Measurements from ENCODE around the gene ST8SIA1.

The ST8SIA1 gene

DNA sequence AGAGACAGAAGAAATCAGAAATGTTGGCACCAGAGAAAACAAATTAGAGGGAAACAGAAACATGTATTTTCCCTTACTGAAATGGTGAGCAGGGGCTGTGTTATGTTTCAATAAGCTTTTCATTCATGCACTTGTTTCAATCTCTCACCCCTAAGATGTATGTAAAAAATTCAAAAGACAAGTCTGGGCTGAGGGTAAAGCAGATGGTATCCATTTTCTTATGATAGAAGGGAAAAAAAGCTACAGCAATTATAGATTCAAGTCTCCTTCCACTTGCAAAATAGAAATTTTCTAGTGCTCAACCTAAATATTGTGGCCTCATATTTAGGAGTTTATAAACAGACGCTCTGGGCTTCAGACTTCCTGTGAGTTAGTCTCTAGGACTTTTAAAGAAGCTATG lies 138.3 kb downstream of the ST8SIA1 start:
- Histone ChIP-seq H4K20me1 (ENCODE audit: control insufficient read depth, insufficient read depth, low read depth, low read length) (no peaks in the 10 kb centered on the region), H3K4me1 (ENCODE audit: control insufficient read depth, low read length) (no peaks in the 10 kb centered on the region), H3K9me3 (ENCODE audit: control insufficient read depth, insufficient read depth, low read length) (no peaks in the 10 kb centered on the region; the same call in 1 of the 2 replicates), H3K27me3 (ENCODE audit: control insufficient read depth, low read length) (no peaks in the 10 kb centered on the region), H3K36me3 (ENCODE audit: control insufficient read depth, low read length) (no peaks in the 10 kb centered on the region), H3K27ac (ENCODE audit: low read depth, low read length) (no peak overlapping the region), H3K4me2 (ENCODE audit: low read length) (no peak overlapping the region), H3K4me3 (ENCODE audit: low read length) (no peak overlapping the region), H3F3A (ENCODE audit: control insufficient read depth, insufficient read depth) (no peaks in the 10 kb centered on the region), H3K79me2 (ENCODE audit: control insufficient read depth, low read length) (no peaks in the 10 kb centered on the region), H3K9me2 (replicated peaks; ENCODE audit: control insufficient read depth, low read length) (no peaks in the 10 kb centered on the region)
- TF ChIP-seq, protein P1, sequence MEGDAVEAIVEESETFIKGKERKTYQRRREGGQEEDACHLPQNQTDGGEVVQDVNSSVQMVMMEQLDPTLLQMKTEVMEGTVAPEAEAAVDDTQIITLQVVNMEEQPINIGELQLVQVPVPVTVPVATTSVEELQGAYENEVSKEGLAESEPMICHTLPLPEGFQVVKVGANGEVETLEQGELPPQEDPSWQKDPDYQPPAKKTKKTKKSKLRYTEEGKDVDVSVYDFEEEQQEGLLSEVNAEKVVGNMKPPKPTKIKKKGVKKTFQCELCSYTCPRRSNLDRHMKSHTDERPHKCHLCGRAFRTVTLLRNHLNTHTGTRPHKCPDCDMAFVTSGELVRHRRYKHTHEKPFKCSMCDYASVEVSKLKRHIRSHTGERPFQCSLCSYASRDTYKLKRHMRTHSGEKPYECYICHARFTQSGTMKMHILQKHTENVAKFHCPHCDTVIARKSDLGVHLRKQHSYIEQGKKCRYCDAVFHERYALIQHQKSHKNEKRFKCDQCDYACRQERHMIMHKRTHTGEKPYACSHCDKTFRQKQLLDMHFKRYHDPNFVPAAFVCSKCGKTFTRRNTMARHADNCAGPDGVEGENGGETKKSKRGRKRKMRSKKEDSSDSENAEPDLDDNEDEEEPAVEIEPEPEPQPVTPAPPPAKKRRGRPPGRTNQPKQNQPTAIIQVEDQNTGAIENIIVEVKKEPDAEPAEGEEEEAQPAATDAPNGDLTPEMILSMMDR (IDR thresholded peaks at IDR 0.05; ENCODE audit: low read depth, low read length, poor library complexity, severe bottlenecking), result no peak
- TF ChIP-seq EZH2phosphoT487 (IDR thresholded peaks at IDR 0.05; ENCODE audit: borderline replicate concordance, low read length), result no peak

DNA sequence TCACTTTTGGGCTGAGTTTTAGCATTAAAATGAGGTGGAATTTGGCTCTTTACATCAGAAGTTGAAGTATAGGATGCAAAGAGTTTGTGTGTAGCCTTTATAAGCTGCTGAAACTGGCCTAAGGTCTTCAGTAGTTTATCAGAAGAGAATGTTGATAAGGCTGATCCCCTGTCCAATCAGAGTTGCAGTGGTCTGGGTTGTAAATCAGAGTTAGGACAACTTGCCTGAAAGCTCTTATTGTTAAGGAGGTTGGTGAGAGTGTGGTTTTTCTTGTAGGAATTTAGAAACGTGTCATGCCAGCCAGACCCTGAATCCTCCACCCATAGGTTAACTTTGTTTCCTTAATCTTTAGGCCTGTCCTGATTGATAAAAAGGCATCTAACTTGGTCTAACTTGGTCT lies 143.5 kb downstream of the ST8SIA1 start:
- Histone ChIP-seq H3K27ac (ENCODE audit: low read depth, low read length) (no peak overlapping the region), H3K9me2 (replicated peaks; ENCODE audit: control insufficient read depth, low read length) (no peaks in the 10 kb centered on the region), H3K4me1 (ENCODE audit: control insufficient read depth, low read length) (no peaks in the 10 kb centered on the region), H3K9me3 (ENCODE audit: control insufficient read depth, insufficient read depth, low read length) (no peaks in the 10 kb centered on the region), H3K79me2 (ENCODE audit: control insufficient read depth, low read length) (no peaks in the 10 kb centered on the region), H3K27me3 (ENCODE audit: control insufficient read depth, low read length) (no peaks in the 10 kb centered on the region), H4K20me1 (ENCODE audit: control insufficient read depth, insufficient read depth, low read depth, low read length) (no peaks in the 10 kb centered on the region), H3K36me3 (ENCODE audit: control insufficient read depth, low read length) (no peaks in the 10 kb centered on the region), H3K4me3 (ENCODE audit: low read length) (no peak overlapping the region), H3K4me2 (ENCODE audit: low read length) (no peak overlapping the region), H3F3A (ENCODE audit: control insufficient read depth, insufficient read depth) (no peaks in the 10 kb centered on the region)
- no peak for TF ChIP-seq EZH2phosphoT487 (IDR thresholded peaks at IDR 0.05; ENCODE audit: borderline replicate concordance, low read length)
- TF ChIP-seq, protein P1 (IDR thresholded peaks at IDR 0.05; ENCODE audit: low read depth, low read length, poor library complexity, severe bottlenecking), result no peak

- TF ChIP-seq, protein P1 (IDR thresholded peaks at IDR 0.05; ENCODE audit: low read depth, low read length, poor library complexity, severe bottlenecking), result no peak
- TF ChIP-seq EZH2phosphoT487 (IDR thresholded peaks at IDR 0.05; ENCODE audit: borderline replicate concordance, low read length), result no peak
- no peaks in the 10 kb centered on the region for H3K9me3 ChIP-seq (ENCODE audit: control insufficient read depth, insufficient read depth, low read length)
These were observed 146.1 kb downstream of the ST8SIA1 start for GRCh38 chr12:22188431-22188830.

GRCh38 chr12:22180705-22181104 lies 153.8 kb downstream of the ST8SIA1 start:
- H3K4me1 ChIP-seq (ENCODE audit: control insufficient read depth, low read length), result no peaks in the 10 kb centered on the region
- no peaks in the 10 kb centered on the region for H4K20me1 ChIP-seq (ENCODE audit: control insufficient read depth, insufficient read depth, low read depth, low read length)
- H3K27ac ChIP-seq (ENCODE audit: low read depth, low read length), result no peak overlapping the region
- H3K79me2 ChIP-seq (ENCODE audit: control insufficient read depth, low read length), result no peaks in the 10 kb centered on the region
- no peaks in the 10 kb centered on the region for H3K9me2 ChIP-seq (replicated peaks; ENCODE audit: control insufficient read depth, low read length)
- H3K4me3 ChIP-seq (ENCODE audit: low read length), result no peak overlapping the region
- H3K36me3 ChIP-seq (ENCODE audit: control insufficient read depth, low read length), result no peaks in the 10 kb centered on the region
- no peak for TF ChIP-seq EZH2phosphoT487 (IDR thresholded peaks at IDR 0.05; ENCODE audit: borderline replicate concordance, low read length)
- TF ChIP-seq, protein P1 (IDR thresholded peaks at IDR 0.05; ENCODE audit: low read depth, low read length, poor library complexity, severe bottlenecking), result no peak
- H3K9me3 ChIP-seq (ENCODE audit: control insufficient read depth, insufficient read depth, low read length), result no peaks in the 10 kb centered on the region
- no peaks in the 10 kb centered on the region for H3F3A ChIP-seq (ENCODE audit: control insufficient read depth, insufficient read depth)
- no peaks in the 10 kb centered on the region for H3K27me3 ChIP-seq (ENCODE audit: control insufficient read depth, low read length)
- no peak overlapping the region for H3K4me2 ChIP-seq (ENCODE audit: low read length)

More at GRCh38 chr12:22188431-22188830, 146.1 kb downstream of the ST8SIA1 start:
- H3K79me2 ChIP-seq (ENCODE audit: control insufficient read depth, low read length), result no peaks in the 10 kb centered on the region
- no peaks in the 10 kb centered on the region for H4K20me1 ChIP-seq (ENCODE audit: control insufficient read depth, insufficient read depth, low read depth, low read length)
- H3F3A ChIP-seq (ENCODE audit: control insufficient read depth, insufficient read depth), result no peaks in the 10 kb centered on the region
- no peaks in the 10 kb centered on the region for H3K27me3 ChIP-seq (ENCODE audit: control insufficient read depth, low read length)
- no peak overlapping the region for H3K4me2 ChIP-seq (ENCODE audit: low read length)
- no peaks in the 10 kb centered on the region for H3K4me1 ChIP-seq (ENCODE audit: control insufficient read depth, low read length)
- H3K36me3 ChIP-seq (ENCODE audit: control insufficient read depth, low read length), result no peaks in the 10 kb centered on the region
- H3K27ac ChIP-seq (ENCODE audit: low read depth, low read length), result no peak overlapping the region
- H3K9me2 ChIP-seq (replicated peaks; ENCODE audit: control insufficient read depth, low read length), result no peaks in the 10 kb centered on the region
- no peak overlapping the region for H3K4me3 ChIP-seq (ENCODE audit: low read length)
